SKM-1 treated with dmso at 0.1 percent for 144 hours (cell line): ENCODE measurements around the gene AMFR.
"Not testable (repeated sequence)": the region's sequence is repeated elsewhere in the genome, so short reads cannot be mapped to it uniquely, and the experiment has no call there.

Experiments
- DNase-seq: peaks from one replicate; lab custom pipeline; 2025; ENCODE audit not compliant: unreplicated experiment; lab: John Stamatoyannopoulos, UW

The AMFR gene

DNA sequence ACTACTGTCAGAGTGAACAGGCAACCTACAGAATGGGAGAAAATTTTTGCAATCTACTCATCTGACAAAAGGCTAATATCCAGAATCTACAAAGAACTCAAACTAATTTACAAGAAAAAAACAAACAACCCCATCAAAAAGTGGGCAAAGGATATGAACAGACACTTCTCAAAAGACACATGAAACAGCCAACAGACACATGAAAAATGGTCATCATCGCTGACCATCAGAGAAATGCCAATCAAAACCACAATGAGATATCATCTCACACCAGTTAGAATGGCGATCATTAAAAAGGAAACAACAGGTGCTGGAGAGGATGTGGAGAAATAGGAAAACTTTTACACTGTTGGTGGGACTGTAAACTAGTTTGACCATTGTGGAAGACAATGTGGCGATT is 28.6 kb downstream of the AMFR start:
- DNase-seq = not testable (repeated sequence)

GRCh38 chr16:56389554-56389953 is 35.8 kb downstream of the AMFR start:
- no peak for DNase-seq

GRCh38 chr16:56388209-56388608 is 37.1 kb downstream of the AMFR start:
- DNase-seq = no peak

- no peak for DNase-seq
These were observed 37.9 kb downstream of the AMFR start for GRCh38 chr16:56387396-56387795.

DNA sequence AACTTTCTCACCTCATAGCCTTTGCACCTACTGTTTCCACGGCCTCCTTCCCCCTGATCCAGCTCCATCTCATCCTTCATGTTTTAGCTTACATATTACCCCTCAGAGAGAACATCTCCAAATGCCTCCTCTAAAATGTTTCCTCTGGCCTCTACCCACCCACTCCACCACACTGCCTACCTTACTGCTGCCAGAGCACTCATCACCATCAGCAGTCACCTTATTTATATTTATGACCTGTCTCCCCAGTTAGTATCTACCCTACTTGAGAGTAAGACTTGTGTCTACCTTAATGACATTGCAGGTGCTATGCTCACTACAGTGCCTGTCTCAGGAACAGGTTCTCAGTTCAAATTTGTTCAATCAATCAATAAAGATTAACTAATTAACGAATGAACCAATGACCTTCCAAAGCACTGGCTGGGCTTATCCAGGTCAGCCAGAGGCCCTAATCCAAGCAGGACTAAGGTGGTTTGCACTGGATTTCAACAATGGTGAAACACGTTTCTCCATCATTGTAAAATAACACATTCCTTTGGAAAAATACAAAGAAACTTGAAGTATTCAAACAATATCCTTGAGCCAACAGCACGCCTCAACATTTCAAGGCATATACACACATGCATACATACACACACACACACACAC is 41.1 kb downstream of the AMFR start:
- no peak for DNase-seq

- DNase-seq = no peak
These were observed 42.4 kb downstream of the AMFR start for GRCh38 chr16:56382901-56383355.

DNA sequence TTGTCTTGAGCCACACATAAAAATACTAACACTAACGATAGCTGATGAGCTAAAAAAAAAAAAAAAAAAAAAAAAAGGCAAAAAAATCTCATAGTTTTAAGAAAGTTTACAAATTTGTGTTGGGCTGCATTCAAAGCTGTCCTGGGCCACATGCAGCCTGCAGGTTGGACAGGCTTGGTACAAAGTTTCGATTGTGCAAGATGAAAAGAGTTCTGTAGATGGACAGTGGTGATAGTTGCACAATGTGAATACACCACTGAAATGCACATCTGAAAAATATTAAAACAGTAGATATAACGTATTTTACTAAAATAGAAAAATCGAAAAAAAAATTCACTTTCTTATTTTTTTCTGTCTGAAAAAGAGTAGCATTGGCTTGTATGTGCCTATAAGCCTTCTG is 42.9 kb downstream of the AMFR start:
- DNase-seq = no peak

DNA sequence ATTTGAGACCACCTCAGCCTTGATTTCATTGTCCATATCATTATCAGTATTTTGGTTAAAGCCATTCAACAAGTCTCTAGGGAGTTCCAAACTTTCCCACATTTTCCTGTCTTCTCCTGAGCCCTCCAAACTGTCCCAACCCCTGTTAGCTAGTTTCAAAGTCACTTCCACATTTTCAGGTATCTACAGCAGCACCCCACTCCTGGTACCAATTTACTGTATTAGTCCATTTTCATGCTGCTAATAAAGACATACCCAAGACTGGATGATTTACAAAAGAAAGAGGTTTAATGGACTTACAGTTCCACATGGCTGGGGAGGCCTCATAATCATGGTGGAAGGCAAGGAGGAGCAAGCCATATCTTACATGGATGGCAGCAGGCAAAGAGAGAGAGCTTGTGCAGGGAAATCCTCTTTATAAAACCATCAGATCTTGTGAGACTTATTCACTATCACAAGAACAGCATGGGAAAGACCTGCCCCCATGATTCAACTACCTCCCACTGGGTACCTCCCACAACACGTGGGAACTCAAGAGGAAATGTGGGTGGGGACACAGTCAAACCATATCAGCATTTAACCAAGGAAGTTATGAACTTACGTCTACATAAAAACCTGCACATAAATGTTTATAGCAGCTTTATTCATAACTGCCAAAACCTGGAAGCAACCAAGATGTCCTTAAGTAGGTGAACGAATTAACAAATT is 44.4 kb downstream of the AMFR start:
- DNase-seq = not testable (repeated sequence)

- DNase-seq = not testable (repeated sequence)
These were observed 46.3 kb downstream of the AMFR start for GRCh38 chr16:56379044-56379443.

DNA sequence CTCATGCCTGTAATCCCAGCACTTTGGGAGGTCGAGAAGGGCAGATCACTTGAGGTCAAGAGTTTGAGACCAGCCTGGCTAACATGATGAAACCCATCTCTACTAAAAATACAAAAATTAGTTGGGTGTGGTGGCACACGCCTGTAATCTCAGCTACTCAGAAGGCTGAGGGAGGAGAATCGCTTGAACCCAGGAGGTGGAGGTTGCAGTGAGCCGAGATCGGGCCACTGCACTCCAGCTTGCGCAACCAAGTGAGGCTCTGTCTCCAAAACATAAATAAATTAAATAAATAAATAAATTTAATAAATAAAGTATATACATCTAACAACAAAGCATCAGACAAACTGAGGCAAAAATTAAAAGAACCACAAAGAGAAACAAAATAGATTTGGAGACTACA is 49.6 kb downstream of the AMFR start:
- DNase-seq = not testable (repeated sequence)

GRCh38 chr16:56373003-56373402 is 52.3 kb downstream of the AMFR start:
- DNase-seq = no peak

DNA sequence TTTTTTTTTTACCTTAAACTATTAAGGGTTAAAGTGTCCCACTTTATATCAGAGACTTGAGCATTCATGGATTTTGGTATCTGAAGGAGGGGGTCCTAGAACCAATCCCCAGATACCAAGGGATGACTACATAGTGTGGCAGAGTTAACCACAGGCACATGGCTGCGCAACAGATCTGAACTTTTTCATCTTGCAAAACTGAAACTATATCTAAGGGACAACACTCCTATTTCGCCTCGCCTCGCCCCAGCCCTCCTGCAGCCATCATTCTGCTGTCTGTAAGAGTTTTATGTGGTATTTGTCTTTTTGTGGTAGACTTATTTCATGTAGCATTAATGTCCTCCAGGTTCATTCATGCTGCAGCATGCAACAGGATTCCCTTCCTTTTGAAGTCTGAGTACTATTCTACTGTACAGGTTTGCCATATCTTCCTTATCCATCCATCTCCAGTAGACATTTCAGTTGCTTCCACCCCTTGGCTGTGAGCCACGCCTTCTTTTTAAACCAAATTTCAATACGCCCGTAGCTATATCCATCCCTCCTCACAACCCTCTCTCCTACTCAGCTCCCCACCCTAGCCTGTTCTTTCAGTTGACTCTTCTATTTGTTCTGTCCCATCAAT is 53.2 kb downstream of the AMFR start:
- DNase-seq = no peak

DNA sequence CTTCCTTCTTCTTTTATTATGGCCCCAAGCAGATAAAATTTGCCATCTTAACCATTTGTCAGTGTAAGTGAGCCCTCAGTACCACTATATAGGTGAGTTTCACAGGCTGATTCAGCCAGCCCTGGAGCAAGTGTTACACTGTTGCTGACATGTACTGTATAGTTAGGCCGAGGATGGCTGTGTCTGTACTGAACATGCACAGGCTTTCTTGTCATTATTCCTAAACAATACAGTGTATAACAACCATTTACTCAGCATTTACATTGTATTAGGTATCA is 53.7 kb downstream of the AMFR start:
- no peak for DNase-seq

DNA sequence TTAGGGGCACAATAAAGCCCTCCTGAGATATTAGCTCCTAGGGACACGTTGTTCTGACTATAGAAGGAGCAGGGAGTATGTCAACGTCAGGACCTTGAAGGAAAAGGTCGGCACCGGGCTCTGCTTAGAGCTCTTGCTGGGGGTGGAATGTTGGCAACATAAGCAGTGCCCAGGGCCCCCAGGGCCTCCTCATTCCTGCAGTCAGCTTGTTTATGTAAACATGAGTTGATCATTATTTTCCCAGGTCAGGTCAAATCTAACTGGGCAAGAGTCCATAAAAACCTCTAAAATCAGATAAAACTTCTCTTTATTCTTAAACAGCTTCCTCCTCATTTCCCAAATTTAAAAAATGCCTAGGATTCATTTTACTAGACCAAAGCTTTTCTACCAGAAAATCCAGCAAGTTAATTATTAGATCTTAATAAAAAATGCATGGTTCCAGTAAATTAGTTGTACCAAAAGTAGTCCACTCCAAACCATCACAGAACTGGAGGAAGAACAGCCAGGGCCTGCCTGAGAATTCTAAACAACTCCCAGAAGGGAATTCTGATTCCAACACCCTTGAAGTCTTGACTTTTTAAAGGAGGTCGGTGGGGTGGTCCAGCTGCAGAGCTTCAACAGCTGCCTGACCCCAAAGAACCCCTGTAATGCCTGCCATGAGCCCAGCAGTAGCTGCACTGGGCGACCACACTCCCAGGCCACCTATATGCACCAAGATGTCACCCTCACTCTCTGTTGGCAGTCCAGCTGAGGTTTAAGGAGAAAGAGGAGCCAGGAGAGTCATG is 54.3 kb downstream of the AMFR start:
- no peak for DNase-seq

DNA sequence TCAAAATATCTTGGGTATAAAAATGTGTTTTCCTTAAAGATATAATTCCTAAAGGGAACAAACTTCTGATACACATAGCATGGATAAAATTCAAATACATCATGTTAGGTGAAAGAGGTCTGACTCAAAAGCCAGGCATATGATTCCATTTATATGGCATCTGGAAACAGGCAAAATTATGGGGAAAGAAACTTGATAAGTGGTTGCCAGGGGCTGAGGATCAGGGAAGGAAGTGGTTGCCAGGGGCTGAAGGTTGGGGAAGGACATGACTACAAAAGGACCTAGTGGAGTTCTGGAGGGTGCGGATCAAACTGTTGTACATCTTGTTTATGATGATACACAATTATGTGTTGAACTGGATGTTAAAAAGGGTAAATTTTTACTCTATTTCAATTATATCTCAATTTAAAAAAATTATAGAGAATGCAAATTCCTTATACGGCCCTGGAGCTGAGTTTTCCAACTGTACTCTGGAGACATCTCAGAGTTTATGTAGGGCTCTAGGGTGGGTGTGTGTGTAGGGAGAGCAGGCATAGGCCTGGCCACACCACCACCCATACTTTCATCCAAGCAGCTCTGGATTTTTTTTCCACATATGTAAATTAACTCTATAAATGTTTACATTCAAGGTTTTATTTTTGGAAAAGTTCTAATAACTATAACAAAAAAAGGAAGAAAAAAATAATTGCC is 55.0 kb downstream of the AMFR start:
- no peak for DNase-seq

GRCh38 chr16:56369202-56369601 is 56.1 kb downstream of the AMFR start:
- DNase-seq = no peak

DNA sequence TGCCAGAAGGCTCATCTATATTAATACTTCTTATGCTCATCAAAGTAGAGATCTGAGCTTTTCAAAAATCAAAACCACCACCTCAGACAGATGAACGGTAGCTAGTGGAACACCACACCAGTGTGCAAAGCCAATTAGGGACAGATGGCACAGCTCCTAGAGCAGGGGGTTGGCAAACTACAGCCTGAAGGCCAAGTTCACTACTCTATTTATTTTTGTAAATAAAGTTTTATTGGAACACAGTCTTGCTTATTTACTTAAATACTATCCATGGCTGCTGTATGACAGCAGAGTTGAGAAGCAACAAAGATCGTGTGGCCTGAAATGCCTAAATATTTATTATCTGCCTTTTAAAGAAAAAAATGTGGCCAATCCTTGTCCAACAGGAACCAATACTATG is 56.8 kb downstream of the AMFR start:
- no peak for DNase-seq

- no peak for DNase-seq
These were observed 57.6 kb downstream of the AMFR start for GRCh38 chr16:56367764-56368163.

DNA sequence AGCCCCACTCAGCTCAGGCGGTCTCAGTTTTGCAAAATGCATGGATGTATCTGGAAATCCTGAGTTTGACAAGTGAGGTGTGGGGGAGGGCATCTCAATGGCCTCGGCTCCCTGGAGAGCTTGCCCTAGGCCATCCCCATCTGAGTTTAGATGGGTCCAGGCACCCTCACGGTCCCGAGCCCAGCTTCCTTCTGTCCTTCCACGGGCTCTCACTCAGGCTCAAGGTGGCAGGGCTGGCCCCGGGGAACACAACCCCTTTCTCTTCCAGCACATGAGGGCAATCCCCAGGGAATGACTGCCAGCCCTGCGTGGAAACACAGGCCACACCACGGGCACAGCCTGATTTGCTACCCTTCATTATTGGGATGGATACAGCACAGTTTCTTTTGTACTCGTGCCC is 58.4 kb downstream of the AMFR start:
- DNase-seq = no peak

DNA sequence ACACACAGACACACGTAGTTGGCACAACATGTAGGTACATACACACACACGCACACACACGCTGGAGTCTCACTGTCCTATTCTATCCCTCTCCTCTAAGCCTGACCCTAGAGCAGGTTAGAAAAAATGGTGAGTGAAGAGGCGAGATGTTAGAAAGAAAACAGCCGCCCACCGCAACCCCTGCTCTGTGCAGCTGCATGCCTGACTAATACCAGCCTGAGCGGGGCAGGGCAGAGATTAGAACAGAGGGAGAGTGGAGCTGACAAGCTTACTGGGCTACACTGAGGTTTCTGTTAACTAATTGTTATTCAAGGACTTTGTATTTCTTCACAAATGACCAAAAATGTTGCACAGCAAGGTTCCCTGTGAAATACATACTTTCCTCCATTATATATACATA is 59.8 kb downstream of the AMFR start:
- DNase-seq = no peak

GRCh38 chr16:56364865-56365264 is 60.5 kb downstream of the AMFR start:
- no peak for DNase-seq
